ENCODE results near the gene TRPM2. TPM values are rescaled to one million over a fixed set of nuclear protein-coding genes. Genes with fewer than 3 reads are reported as not detected.

Gene TRPM2
- total RNA-seq, 5 donors from 2014 or later (not counting 1 experiment from before 2014, with no cell fraction given), result 1.2 to 8.6 (median 3.6) TPM

GRCh38 chr21:44325386-44326271 is 27.8 kb upstream of the TRPM2 start:
- ChIA-PET CTCF (no interaction called here), POLR2A (no interaction called here)
- Mint-ChIP-seq H3K27me3 (no peaks in the 10 kb centered on the region), H3K9me3 (no peaks in the 10 kb centered on the region), H3K36me3 (no peaks in the 10 kb centered on the region), H3K27ac (no peak overlapping the region), H3K4me1 (no peaks in the 10 kb centered on the region), H3K4me3 (no peak overlapping the region)
- Histone ChIP-seq H3K27ac (ENCODE audit: low read length) (no peak overlapping the region), H3K27me3 (replicated peaks in 1 of 2; ENCODE audit: control insufficient read depth in 2 of 2, extremely low read depth in 1 of 2, insufficient read depth in 2 of 2, low read length in 1 of 2) (no peaks in the 10 kb centered on the region), H3K9me3 (no peaks in the 10 kb centered on the region), H3K36me3 (ENCODE audit: control insufficient read depth in 2 of 2, extremely low read depth in 1 of 2, insufficient read depth in 1 of 2, low read length in 1 of 2) (peaks cover 7 to 38% of the 10 kb centered on the region in 2 donors), H3K4me3 (ENCODE audit: control insufficient read depth in 1 of 2, extremely low read depth in 1 of 2, low read length in 1 of 2) (no peak overlapping the region), H3K4me1 (ENCODE audit: control insufficient read depth in 1 of 2, extremely low read depth in 1 of 2, insufficient read depth in 2 of 2, low read length in 2 of 2) (peaks cover 0 to 2% of the 10 kb centered on the region in 2 experiments)
- WGBS (ENCODE audit: insufficient coverage), result 94% methylated on average over 35 of the region's 44 CpGs
- ATAC-seq (replicated peaks in 1 of 4), result no peak
- no peak for DNase-seq

DNA sequence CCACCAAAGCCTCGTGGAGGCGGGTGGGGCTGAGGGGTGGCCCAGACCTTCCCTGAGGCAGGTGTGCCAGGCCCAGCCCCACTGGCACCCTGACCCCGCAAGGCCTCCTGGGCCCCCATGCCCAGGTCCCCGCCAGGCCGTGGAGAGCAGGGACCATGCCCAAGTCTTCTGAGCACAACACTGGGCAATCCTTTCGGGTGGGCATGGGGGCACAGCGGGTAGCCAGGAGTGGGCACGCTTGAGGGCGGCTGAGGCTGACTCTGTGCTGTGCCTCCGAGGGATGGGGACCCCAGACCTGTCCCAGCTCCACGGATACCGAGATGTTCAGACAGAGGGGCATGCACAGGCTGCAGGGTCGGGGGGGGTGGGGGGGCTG is 27.2 kb upstream of the TRPM2 start:
- no peaks in the 10 kb centered on the region for H3K27me3 ChIP-seq (replicated peaks in 1 of 2; ENCODE audit: control insufficient read depth in 2 of 2, extremely low read depth in 1 of 2, insufficient read depth in 2 of 2, low read length in 1 of 2)
- H3K4me1 ChIP-seq (ENCODE audit: control insufficient read depth in 1 of 2, extremely low read depth in 1 of 2, insufficient read depth in 2 of 2, low read length in 2 of 2), result peaks cover 0 to 2% of the 10 kb centered on the region in 2 experiments
- WGBS (ENCODE audit: insufficient coverage), result 90% methylated on average over 6 of the region's 13 CpGs
- ChIA-PET CTCF (no interaction called here), POLR2A (no interaction called here)
- no peak for ATAC-seq (replicated peaks in 1 of 4)
- no peak overlapping the region for H3K27ac Mint-ChIP-seq
- H3K4me3 Mint-ChIP-seq, result no peak overlapping the region
- H3K9me3 ChIP-seq, result no peaks in the 10 kb centered on the region
- no peak overlapping the region for H3K4me3 ChIP-seq (ENCODE audit: control insufficient read depth in 1 of 2, extremely low read depth in 1 of 2, low read length in 1 of 2)
- H3K36me3 ChIP-seq (ENCODE audit: control insufficient read depth in 2 of 2, extremely low read depth in 1 of 2, insufficient read depth in 1 of 2, low read length in 1 of 2), result peaks cover 7 to 35% of the 10 kb centered on the region in 2 donors
- H3K9me3 Mint-ChIP-seq, result no peaks in the 10 kb centered on the region
- no peak for DNase-seq
- H3K36me3 Mint-ChIP-seq, result no peaks in the 10 kb centered on the region
- no peak overlapping the region for H3K27ac ChIP-seq (ENCODE audit: low read length)
- H3K4me1 Mint-ChIP-seq, result no peaks in the 10 kb centered on the region
- no peaks in the 10 kb centered on the region for H3K27me3 Mint-ChIP-seq

GRCh38 chr21:44326716-44327602 is 26.5 kb upstream of the TRPM2 start:
- no peak overlapping the region for H3K27ac ChIP-seq (ENCODE audit: low read length)
- 93% methylated on average over 18 of the region's 26 CpGs for WGBS (ENCODE audit: insufficient coverage)
- no peak overlapping the region for H3K4me3 ChIP-seq (ENCODE audit: control insufficient read depth in 1 of 2, extremely low read depth in 1 of 2, low read length in 1 of 2)
- H3K27ac Mint-ChIP-seq, result no peak overlapping the region
- DNase-seq (no peak), ATAC-seq (replicated peaks in 1 of 4) (peak in 2 of 4 experiments; percentile 7 to 13)
- H3K4me3 Mint-ChIP-seq, result no peak overlapping the region
- H3K27me3 Mint-ChIP-seq, result no peaks in the 10 kb centered on the region
- H3K4me1 ChIP-seq (ENCODE audit: control insufficient read depth in 1 of 2, extremely low read depth in 1 of 2, insufficient read depth in 2 of 2, low read length in 2 of 2), result peaks cover 0 to 2% of the 10 kb centered on the region in 2 experiments
- POLR2A ChIA-PET, result no interaction called here
- H3K9me3 Mint-ChIP-seq, result no peaks in the 10 kb centered on the region
- no peaks in the 10 kb centered on the region for H3K9me3 ChIP-seq
- CTCF ChIA-PET, result no interaction called here
- H3K36me3 Mint-ChIP-seq, result peaks cover 2% of the 10 kb centered on the region
- H3K27me3 ChIP-seq (replicated peaks in 1 of 2; ENCODE audit: control insufficient read depth in 2 of 2, extremely low read depth in 1 of 2, insufficient read depth in 2 of 2, low read length in 1 of 2), result no peaks in the 10 kb centered on the region
- H3K4me1 Mint-ChIP-seq, result no peaks in the 10 kb centered on the region
- peaks cover 7 to 29% of the 10 kb centered on the region in 2 donors for H3K36me3 ChIP-seq (ENCODE audit: control insufficient read depth in 2 of 2, extremely low read depth in 1 of 2, insufficient read depth in 1 of 2, low read length in 1 of 2)

GRCh38 chr21:44327603-44327974 is 25.8 kb upstream of the TRPM2 start:
- no peaks in the 10 kb centered on the region for H3K9me3 Mint-ChIP-seq
- H3K27ac ChIP-seq (ENCODE audit: low read length), result no peak overlapping the region
- H3K9me3 ChIP-seq, result no peaks in the 10 kb centered on the region
- no peak overlapping the region for H3K27ac Mint-ChIP-seq
- no peaks in the 10 kb centered on the region for H3K27me3 Mint-ChIP-seq
- H3K36me3 ChIP-seq (ENCODE audit: control insufficient read depth in 2 of 2, extremely low read depth in 1 of 2, insufficient read depth in 1 of 2, low read length in 1 of 2), result peaks cover 11 to 29% of the 10 kb centered on the region in 2 donors
- ChIA-PET POLR2A (no interaction called here), CTCF (interaction anchor here in 1 of 2 donors (0.6 kb wide), 1 partner anchor 426 kb away, joined by 3 read pairs; no protein-coding TSS in a partner anchor)
- WGBS (ENCODE audit: insufficient coverage), result 79% methylated on average over 11 of the region's 11 CpGs
- ATAC-seq (replicated peaks in 1 of 4) (peak in 1 of 4 experiments; percentile 1), DNase-seq (no peak)
- H3K27me3 ChIP-seq (replicated peaks in 1 of 2; ENCODE audit: control insufficient read depth in 2 of 2, extremely low read depth in 1 of 2, insufficient read depth in 2 of 2, low read length in 1 of 2), result no peaks in the 10 kb centered on the region
- peaks cover 0 to 2% of the 10 kb centered on the region in 2 experiments for H3K4me1 ChIP-seq (ENCODE audit: control insufficient read depth in 1 of 2, extremely low read depth in 1 of 2, insufficient read depth in 2 of 2, low read length in 2 of 2)
- no peaks in the 10 kb centered on the region for H3K4me1 Mint-ChIP-seq
- no peak overlapping the region for H3K4me3 ChIP-seq (ENCODE audit: control insufficient read depth in 1 of 2, extremely low read depth in 1 of 2, low read length in 1 of 2)
- H3K36me3 Mint-ChIP-seq, result peaks cover 4% of the 10 kb centered on the region
- H3K4me3 Mint-ChIP-seq, result no peak overlapping the region

DNA sequence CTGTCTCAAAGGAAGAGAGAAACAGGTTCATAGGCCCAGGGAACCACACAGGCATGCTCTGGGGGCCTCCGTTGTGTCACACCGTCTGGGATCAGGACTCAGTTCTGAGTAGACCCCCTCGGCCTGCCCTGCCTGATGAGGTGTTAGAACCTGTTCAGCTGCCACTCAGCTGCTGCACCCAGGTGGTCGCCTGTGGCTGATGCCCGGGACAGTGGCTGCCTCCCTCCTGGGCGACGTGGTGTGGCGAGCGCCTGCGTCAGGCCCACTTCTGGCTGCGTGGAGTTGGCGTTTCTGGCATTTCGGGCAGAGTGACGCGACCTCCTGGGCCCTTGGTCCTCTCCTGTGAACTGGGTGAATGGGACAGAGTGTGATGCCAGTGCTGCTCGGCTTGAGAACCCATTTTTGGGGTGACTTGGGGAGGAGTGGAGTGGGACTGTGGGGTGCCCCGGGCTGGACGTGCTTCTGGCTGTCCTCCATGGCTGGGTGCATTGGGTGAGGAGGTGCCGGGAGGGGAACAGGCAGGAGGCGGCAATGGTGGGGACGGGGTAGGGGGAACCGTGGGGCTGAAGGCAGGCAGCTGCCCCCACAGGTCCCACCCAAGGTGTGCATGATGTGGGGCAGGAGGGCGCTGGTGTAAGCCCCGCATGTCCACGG is 25.1 kb upstream of the TRPM2 start:
- no peak overlapping the region for H3K27ac Mint-ChIP-seq

More for the DNA sequence above, 25.1 kb upstream of the TRPM2 start:
- Histone ChIP-seq H3K27me3 (replicated peaks in 1 of 2; ENCODE audit: control insufficient read depth in 2 of 2, extremely low read depth in 1 of 2, insufficient read depth in 2 of 2, low read length in 1 of 2) (no peaks in the 10 kb centered on the region), H3K27ac (ENCODE audit: low read length) (no peak overlapping the region), H3K4me1 (ENCODE audit: control insufficient read depth in 1 of 2, extremely low read depth in 1 of 2, insufficient read depth in 2 of 2, low read length in 2 of 2) (peaks cover 0 to 2% of the 10 kb centered on the region in 2 experiments), H3K4me3 (ENCODE audit: control insufficient read depth in 1 of 2, extremely low read depth in 1 of 2, low read length in 1 of 2) (no peak overlapping the region), H3K9me3 (no peaks in the 10 kb centered on the region), H3K36me3 (ENCODE audit: control insufficient read depth in 2 of 2, extremely low read depth in 1 of 2, insufficient read depth in 1 of 2, low read length in 1 of 2) (peaks cover 12 to 27% of the 10 kb centered on the region in 2 donors)
- Mint-ChIP-seq H3K4me1 (no peaks in the 10 kb centered on the region), H3K4me3 (no peak overlapping the region), H3K27me3 (no peaks in the 10 kb centered on the region), H3K36me3 (peaks cover 4% of the 10 kb centered on the region), H3K9me3 (no peaks in the 10 kb centered on the region)
- 87% methylated on average over 25 of the region's 25 CpGs for WGBS (ENCODE audit: insufficient coverage)
- ChIA-PET POLR2A (no interaction called here), CTCF (interaction anchor here in 1 of 2 donors (0.6 kb wide), 1 partner anchor 427 kb away, joined by 3 read pairs; no protein-coding TSS in a partner anchor)
- DNase-seq (no peak), ATAC-seq (replicated peaks in 1 of 4) (peak in 2 of 4 experiments; percentile 8 to 9)
